Neural crest cell (in vitro differentiated cells): ENCODE measurements around the gene PIGK. TPM values are rescaled to one million over a fixed set of nuclear protein-coding genes. Genes with fewer than 3 reads are reported as not detected.
"Not testable (repeated sequence)": the region's sequence is repeated elsewhere in the genome, so short reads cannot be mapped to it uniquely, and the experiment has no call there.

Source experiments
- DNase-seq: peaks from one replicate; pipeline ENCODE4 v3.0.0; 2021; ENCODE audit warnings: low read depth, mixed read lengths, low spot score
- H3K27ac Mint-ChIP-seq: one replicate; pipeline ENCODE4 v1.8.0; 2021; ENCODE audit warnings: mild to moderate bottlenecking, mixed read lengths; ENCODE audit not compliant: unreplicated experiment
- H3K27me3 Mint-ChIP-seq: 2 replicates; pipeline ENCODE4 v1.8.0; 2021; ENCODE audit warnings: low read depth, mild to moderate bottlenecking, mixed read lengths
- H3K36me3 Mint-ChIP-seq: 2 replicates; pipeline ENCODE4 v1.8.0; 2021; ENCODE audit warnings: low read depth, mild to moderate bottlenecking, mixed read lengths
- H3K4me1 Mint-ChIP-seq: 2 replicates; pipeline ENCODE4 v1.8.0; 2021; ENCODE audit warnings: mixed read lengths
- H3K4me3 Mint-ChIP-seq: one replicate; pipeline ENCODE4 v1.8.0; 2021; ENCODE audit warnings: mild to moderate bottlenecking, mixed read lengths
- H3K9me3 Mint-ChIP-seq: 2 replicates; pipeline ENCODE4 v1.8.0; 2021; ENCODE audit warnings: mixed read lengths
- CTCF ChIP-seq: fragments of 200-600 bp; sonication (generic); conservative IDR thresholded peaks from 2 replicates; pipeline ENCODE4 v1.5.0; 2021; ENCODE audit warnings: antibody characterized with exemption, mild to moderate bottlenecking
- total RNA-seq: library from RNA; stranded (reverse); gene quantifications from 2 replicates; pipeline ENCODE4 v1.2.1, GENCODE V29; 2021

PIGK gene
- total RNA-seq, 1 donor from 2014 or later, result 18.4 TPM

- DNase-seq, result no peak
- Mint-ChIP-seq H3K4me3 (no peak overlapping the region), H3K36me3 (peaks cover 4% of the 10 kb centered on the region), H3K27ac (no peak overlapping the region), H3K4me1 (no peaks in the 10 kb centered on the region), H3K27me3 (no peaks in the 10 kb centered on the region), H3K9me3 (no peaks in the 10 kb centered on the region)
- no peak for TF ChIP-seq CTCF
These were observed 21.9 kb downstream of the PIGK start for GRCh38 chr1:77197351-77197750.

GRCh38 chr1:77193951-77194350 lies 25.3 kb downstream of the PIGK start:
- no peak for DNase-seq
- Mint-ChIP-seq H3K27me3 (no peaks in the 10 kb centered on the region), H3K27ac (no peak overlapping the region), H3K36me3 (peaks cover 5% of the 10 kb centered on the region), H3K4me3 (no peak overlapping the region), H3K4me1 (no peaks in the 10 kb centered on the region), H3K9me3 (no peaks in the 10 kb centered on the region)
- TF ChIP-seq CTCF, result no peak

GRCh38 chr1:77188770-77189169 lies 30.5 kb downstream of the PIGK start:
- Mint-ChIP-seq H3K27ac (no peak overlapping the region), H3K36me3 (peaks cover 25% of the 10 kb centered on the region), H3K4me1 (no peaks in the 10 kb centered on the region), H3K9me3 (peaks cover 2% of the 10 kb centered on the region), H3K27me3 (no peaks in the 10 kb centered on the region), H3K4me3 (no peak overlapping the region)
- TF ChIP-seq CTCF, result no peak
- no peak for DNase-seq

GRCh38 chr1:77186907-77187306 lies 32.3 kb downstream of the PIGK start:
- not testable (repeated sequence) for H3K27me3 Mint-ChIP-seq, H3K9me3 Mint-ChIP-seq, DNase-seq, H3K4me1 Mint-ChIP-seq, H3K4me3 Mint-ChIP-seq, H3K27ac Mint-ChIP-seq
- peaks cover 30% of the 10 kb centered on the region for H3K36me3 Mint-ChIP-seq

GRCh38 chr1:77182083-77182482 lies 37.1 kb downstream of the PIGK start:
- no peak for TF ChIP-seq CTCF
- Mint-ChIP-seq H3K27ac (no peak overlapping the region), H3K4me3 (no peak overlapping the region), H3K36me3 (peaks cover 41% of the 10 kb centered on the region), H3K4me1 (no peaks in the 10 kb centered on the region), H3K9me3 (peaks cover 15% of the 10 kb centered on the region), H3K27me3 (no peaks in the 10 kb centered on the region)
- DNase-seq, result no peak

GRCh38 chr1:77179632-77180031 lies 39.6 kb downstream of the PIGK start:
- Mint-ChIP-seq H3K36me3 (peaks cover 40% of the 10 kb centered on the region), H3K9me3 (peaks cover 19% of the 10 kb centered on the region), H3K27ac (no peak overlapping the region), H3K4me1 (no peaks in the 10 kb centered on the region), H3K4me3 (no peak overlapping the region), H3K27me3 (no peaks in the 10 kb centered on the region)
- no peak for TF ChIP-seq CTCF
- DNase-seq, result no peak
